Kidney epithelial cell (primary cell): ENCODE results near the gene RAB6B. TPM values are rescaled to one million over a fixed set of nuclear protein-coding genes. Genes with fewer than 3 reads are reported as not detected.

Experiments
- DNase-seq: peaks from one replicate; pipeline ENCODE4 v3.0.0-alpha.2; 2010; ENCODE audit warnings: low read depth
- H3K27me3 ChIP-seq: 2 replicates; pipeline ENCODE4 v1.6.0; 2011; ENCODE audit warnings: low read length; ENCODE audit not compliant: control insufficient read depth, insufficient read depth
- H3K36me3 ChIP-seq: 2 replicates; pipeline ENCODE4 v1.5.1; 2011; ENCODE audit warnings: low read length; ENCODE audit not compliant: control insufficient read depth, insufficient read depth
- H3K4me3 ChIP-seq: 2 replicates; pipeline ENCODE4 v1.5.1; 2011; ENCODE audit warnings: low read depth, mild to moderate bottlenecking, control low read depth, low read length
- total RNA-seq: library from RNA; depleted of rRNA; stranded (reverse); fragments of >200 nt; gene quantifications from 2 replicates; pipeline ENCODE4 v1.2.3, GENCODE V29; 2015
- TF ChIP-seq, protein P1 (sequence below): IDR thresholded peaks from 2 replicates; pipeline ENCODE4 v1.5.1; 2011; ENCODE audit warnings: mild to moderate bottlenecking, moderate library complexity, low read length, control low read depth, inconsistent platforms; ENCODE audit not compliant: insufficient read depth, poor library complexity, severe bottlenecking

Gene RAB6B
- total RNA-seq, 1 donor from 2014 or later = 4.4 TPM

DNA sequence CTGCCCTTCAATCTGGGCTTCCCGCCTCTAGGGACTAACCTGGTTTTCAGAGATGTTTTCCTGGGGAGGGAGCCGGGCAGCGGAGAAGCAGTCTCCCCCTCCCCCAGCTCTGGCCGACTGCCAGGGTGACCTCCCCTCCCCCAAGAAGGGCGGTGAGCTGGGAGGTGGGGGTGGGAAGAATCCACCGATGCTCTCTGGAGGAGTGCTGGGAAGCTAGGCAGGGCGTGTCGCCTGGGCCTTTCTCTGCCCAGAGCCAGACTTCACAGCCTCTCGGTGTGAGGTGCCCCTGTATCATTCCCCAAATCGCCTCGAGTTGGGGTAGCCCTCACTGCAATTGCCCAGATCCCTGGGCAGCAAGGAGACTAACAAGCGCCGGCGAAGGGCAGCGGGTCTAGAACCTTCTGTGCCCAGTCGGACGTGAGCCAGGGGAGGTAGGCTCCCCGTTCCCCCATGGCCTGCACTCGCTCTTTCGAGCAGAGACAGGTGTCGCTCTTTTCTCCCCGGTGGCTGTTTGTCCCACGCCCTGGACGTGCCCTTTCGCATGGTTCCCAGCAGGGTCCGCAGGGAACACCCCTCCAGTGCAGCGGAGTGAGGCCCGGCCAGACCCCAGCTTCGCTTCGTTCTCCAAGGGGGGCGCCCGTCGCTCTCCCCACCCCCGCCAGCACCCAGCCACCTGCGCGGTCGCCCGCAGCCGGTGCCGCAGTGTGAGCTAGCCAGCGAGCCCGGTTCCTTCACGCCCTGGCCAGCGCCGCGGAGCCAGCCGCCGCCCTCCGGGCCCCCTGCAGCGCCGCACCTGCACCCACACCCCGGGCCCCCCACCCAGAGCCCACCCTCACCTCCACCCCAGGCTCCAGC lies 1.1 kb downstream of the RAB6B start:
- H3K27me3 ChIP-seq = peaks cover 23% of the 10 kb centered on the region
- TF ChIP-seq, protein P1, sequence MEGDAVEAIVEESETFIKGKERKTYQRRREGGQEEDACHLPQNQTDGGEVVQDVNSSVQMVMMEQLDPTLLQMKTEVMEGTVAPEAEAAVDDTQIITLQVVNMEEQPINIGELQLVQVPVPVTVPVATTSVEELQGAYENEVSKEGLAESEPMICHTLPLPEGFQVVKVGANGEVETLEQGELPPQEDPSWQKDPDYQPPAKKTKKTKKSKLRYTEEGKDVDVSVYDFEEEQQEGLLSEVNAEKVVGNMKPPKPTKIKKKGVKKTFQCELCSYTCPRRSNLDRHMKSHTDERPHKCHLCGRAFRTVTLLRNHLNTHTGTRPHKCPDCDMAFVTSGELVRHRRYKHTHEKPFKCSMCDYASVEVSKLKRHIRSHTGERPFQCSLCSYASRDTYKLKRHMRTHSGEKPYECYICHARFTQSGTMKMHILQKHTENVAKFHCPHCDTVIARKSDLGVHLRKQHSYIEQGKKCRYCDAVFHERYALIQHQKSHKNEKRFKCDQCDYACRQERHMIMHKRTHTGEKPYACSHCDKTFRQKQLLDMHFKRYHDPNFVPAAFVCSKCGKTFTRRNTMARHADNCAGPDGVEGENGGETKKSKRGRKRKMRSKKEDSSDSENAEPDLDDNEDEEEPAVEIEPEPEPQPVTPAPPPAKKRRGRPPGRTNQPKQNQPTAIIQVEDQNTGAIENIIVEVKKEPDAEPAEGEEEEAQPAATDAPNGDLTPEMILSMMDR = no peak

GRCh38 chr3:133893683-133894352 lies 1.9 kb downstream of the RAB6B start:
- H3K4me3 ChIP-seq = no peak overlapping the region
- TF ChIP-seq, protein P1 = no peak
- no peak for DNase-seq
- H3K36me3 ChIP-seq = no peaks in the 10 kb centered on the region
- H3K27me3 ChIP-seq = peaks cover 23% of the 10 kb centered on the region

More for the DNA sequence above, 1.1 kb downstream of the RAB6B start:
- Histone ChIP-seq H3K36me3 (no peaks in the 10 kb centered on the region), H3K4me3 (peak overlapping the region; percentile 70)
- no peak for DNase-seq

DNA sequence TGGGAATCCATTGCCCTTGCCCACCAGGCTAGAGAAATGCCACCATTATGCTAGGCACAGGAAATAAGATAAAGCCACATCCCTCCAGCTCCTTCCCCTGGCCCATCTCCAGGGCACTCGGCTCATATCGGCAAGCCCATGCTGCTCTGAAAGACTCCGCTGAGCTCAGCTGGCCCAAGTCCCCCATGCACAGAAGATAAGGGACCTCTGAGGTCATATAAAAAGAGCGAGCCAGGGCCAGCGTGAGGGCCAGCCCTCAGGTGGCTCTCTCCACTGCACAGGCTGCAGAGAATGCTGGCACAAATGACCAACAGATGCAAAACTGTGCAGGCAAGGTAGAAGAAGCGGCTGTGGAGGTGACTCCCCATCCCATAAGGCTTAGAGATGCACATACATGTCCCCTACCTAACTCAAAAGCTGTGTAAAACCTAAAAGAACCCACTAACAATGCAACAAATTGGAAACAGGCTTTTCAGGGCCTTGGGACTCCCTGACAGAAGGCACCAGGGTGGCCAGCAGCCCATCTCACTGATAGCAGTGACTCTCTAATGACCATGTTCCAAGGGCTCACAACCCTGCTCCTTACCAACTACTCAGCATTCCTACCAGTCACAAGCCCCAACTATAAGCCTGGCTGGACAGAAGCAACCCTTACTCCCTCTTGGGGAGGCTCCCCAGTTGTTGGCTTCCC lies 3.0 kb downstream of the RAB6B start:
- TF ChIP-seq, protein P1 = no peak
- DNase-seq = no peak
- Histone ChIP-seq H3K4me3 (no peak overlapping the region), H3K36me3 (no peaks in the 10 kb centered on the region), H3K27me3 (peaks cover 23% of the 10 kb centered on the region)

DNA sequence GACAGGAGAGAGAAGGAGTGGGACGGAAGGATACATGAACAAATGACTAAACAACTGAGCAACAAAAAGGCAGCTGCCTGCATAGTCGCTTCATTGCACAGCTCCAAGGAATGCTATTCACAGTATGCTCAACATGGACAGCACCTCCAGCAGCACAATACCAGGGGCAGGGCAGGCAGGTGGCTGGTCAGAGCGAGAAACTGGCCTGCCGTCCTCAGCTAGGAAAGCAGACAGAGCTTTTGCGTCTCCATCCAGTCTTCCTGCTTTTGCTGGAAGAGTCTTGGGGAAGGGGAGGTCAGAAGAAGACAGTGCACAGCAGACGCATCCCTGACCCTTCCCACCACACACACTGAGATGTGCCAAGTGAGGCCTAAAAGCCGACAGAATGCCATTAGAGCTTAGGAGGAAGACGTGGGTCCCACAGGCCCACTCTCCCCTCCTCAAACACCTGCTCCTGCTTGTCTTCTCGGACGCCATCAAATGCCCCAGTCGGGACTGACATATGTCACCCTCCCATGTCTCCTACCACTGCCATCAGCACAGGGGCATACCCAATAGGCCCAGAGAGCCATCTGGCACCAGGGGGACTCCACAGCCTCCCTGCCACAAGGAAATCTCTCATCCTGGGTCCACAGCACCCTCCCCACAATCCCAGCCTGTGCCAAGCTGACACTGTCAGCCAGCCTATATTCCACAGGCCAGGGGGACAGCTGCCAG lies 3.9 kb downstream of the RAB6B start:
- TF ChIP-seq, protein P1 = no peak
- no peak overlapping the region for H3K4me3 ChIP-seq
- H3K36me3 ChIP-seq = no peaks in the 10 kb centered on the region
- peaks cover 18% of the 10 kb centered on the region for H3K27me3 ChIP-seq
- no peak for DNase-seq

DNA sequence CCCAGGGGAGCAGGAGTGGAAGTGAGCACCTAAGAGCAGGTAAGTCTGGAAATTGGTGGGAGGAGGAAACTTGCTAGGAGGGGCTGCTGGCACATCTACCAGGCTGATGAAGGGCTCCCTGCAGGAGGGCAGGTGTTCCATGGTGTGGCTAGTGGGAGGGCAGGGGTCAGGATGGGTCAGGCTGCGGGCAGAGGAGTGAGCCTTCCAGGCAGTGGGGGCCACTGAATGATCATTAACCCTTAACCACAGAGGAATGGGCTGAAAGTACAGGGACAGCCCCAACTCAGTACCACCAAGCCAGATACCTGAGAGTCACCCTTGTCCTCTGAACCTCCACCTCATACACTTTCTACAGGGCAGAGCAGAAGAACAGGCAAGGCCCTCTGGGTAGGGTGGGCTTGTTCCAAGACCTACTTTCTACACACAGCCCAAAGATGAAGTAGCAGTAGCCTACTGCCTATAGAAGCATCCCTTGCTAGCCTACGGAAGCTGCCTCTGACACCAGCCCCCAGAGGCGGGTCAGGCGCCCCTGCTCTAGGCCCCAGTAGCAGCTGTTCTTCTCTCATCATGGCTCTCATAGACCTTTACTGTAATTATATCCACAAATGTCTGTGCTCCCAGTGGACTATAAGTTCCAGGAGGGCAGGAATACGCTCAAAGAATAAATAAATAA lies 4.6 kb downstream of the RAB6B start:
- DNase-seq = no peak
- H3K27me3 ChIP-seq = peaks cover 12% of the 10 kb centered on the region
- TF ChIP-seq, protein P1 = no peak
- no peaks in the 10 kb centered on the region for H3K36me3 ChIP-seq
- H3K4me3 ChIP-seq = no peak overlapping the region
